Glutamatergic neuron (in vitro differentiated cells): Measurements from ENCODE around the gene PEAK1. TPM values are rescaled to one million over a fixed set of nuclear protein-coding genes. Genes with fewer than 3 reads are reported as not detected.

Experiments
- DNase-seq: peaks from one replicate; pipeline ENCODE4 v3.0.0; 2022
- H3K27ac Mint-ChIP-seq: one replicate; pipeline ENCODE4 v1.8.0; 2020; ENCODE audit warnings: mild to moderate bottlenecking, mixed read lengths, inconsistent platforms; ENCODE audit not compliant: unreplicated experiment
- H3K27me3 Mint-ChIP-seq: one replicate; pipeline ENCODE4 v1.8.0; 2020; ENCODE audit warnings: mild to moderate bottlenecking, moderate library complexity, mixed read lengths, inconsistent platforms; ENCODE audit not compliant: unreplicated experiment
- H3K36me3 Mint-ChIP-seq: one replicate; pipeline ENCODE4 v1.8.0; 2020; ENCODE audit warnings: mild to moderate bottlenecking, mixed read lengths, inconsistent platforms; ENCODE audit not compliant: unreplicated experiment
- H3K4me1 Mint-ChIP-seq: one replicate; pipeline ENCODE4 v1.8.0; 2020; ENCODE audit warnings: mild to moderate bottlenecking, low read depth, mixed read lengths, inconsistent platforms; ENCODE audit not compliant: unreplicated experiment
- H3K4me3 Mint-ChIP-seq: one replicate; pipeline ENCODE4 v1.8.0; 2020; ENCODE audit warnings: mild to moderate bottlenecking, mixed read lengths, inconsistent platforms; ENCODE audit not compliant: unreplicated experiment
- H3K9me3 Mint-ChIP-seq: one replicate; pipeline ENCODE4 v1.8.0; 2020; ENCODE audit warnings: mild to moderate bottlenecking, moderate library complexity, mixed read lengths, inconsistent platforms; ENCODE audit not compliant: unreplicated experiment
- CTCF ChIP-seq: fragments of 200-600 bp; sonication (generic); IDR thresholded peaks from one replicate; pipeline ENCODE4 v1.5.0; 2021; ENCODE audit not compliant: partially characterized antibody, unreplicated experiment
- total RNA-seq: library from RNA; stranded (reverse); fragmentation: NEBNext Ultra II Directional; extraction: Animal tissue kit (Norgen Biotek cat#: 25700); gene quantifications from one replicate; pipeline ENCODE4 v1.2.1, GENCODE V29; 2021; ENCODE audit not compliant: unreplicated experiment

Gene PEAK1
- total RNA-seq, 1 donor from 2014 or later, result 110 TPM

- no peak for TF ChIP-seq CTCF
- Mint-ChIP-seq H3K9me3 (no peaks in the 10 kb centered on the region), H3K36me3 (peaks cover 12% of the 10 kb centered on the region), H3K27me3 (no peaks in the 10 kb centered on the region), H3K4me3 (no peak overlapping the region), H3K4me1 (no peaks in the 10 kb centered on the region), H3K27ac (no peak overlapping the region)
- no peak for DNase-seq
Observed at GRCh38 chr15:77144492-77145070, 275.3 kb downstream of the PEAK1 start.

GRCh38 chr15:77144026-77144425, 275.9 kb downstream of the PEAK1 start:
- Mint-ChIP-seq H3K9me3 (no peaks in the 10 kb centered on the region), H3K4me1 (no peaks in the 10 kb centered on the region), H3K36me3 (peaks cover 12% of the 10 kb centered on the region), H3K4me3 (no peak overlapping the region), H3K27me3 (no peaks in the 10 kb centered on the region), H3K27ac (no peak overlapping the region)
- no peak for TF ChIP-seq CTCF
- no peak for DNase-seq

GRCh38 chr15:77143616-77144015, 276.3 kb downstream of the PEAK1 start:
- H3K4me1 Mint-ChIP-seq, result no peaks in the 10 kb centered on the region

GRCh38 chr15:77143191-77143590, 276.7 kb downstream of the PEAK1 start:
- peaks cover 12% of the 10 kb centered on the region for H3K36me3 Mint-ChIP-seq
- no peaks in the 10 kb centered on the region for H3K27me3 Mint-ChIP-seq
- DNase-seq, result no peak
- no peak for TF ChIP-seq CTCF
- H3K4me1 Mint-ChIP-seq, result no peaks in the 10 kb centered on the region
- no peak overlapping the region for H3K4me3 Mint-ChIP-seq
- H3K27ac Mint-ChIP-seq, result no peak overlapping the region
- H3K9me3 Mint-ChIP-seq, result no peaks in the 10 kb centered on the region

More at GRCh38 chr15:77143616-77144015, 276.3 kb downstream of the PEAK1 start:
- Mint-ChIP-seq H3K4me3 (no peak overlapping the region), H3K9me3 (no peaks in the 10 kb centered on the region), H3K36me3 (peaks cover 12% of the 10 kb centered on the region), H3K27me3 (no peaks in the 10 kb centered on the region), H3K27ac (no peak overlapping the region)
- no peak for TF ChIP-seq CTCF
- DNase-seq, result no peak

GRCh38 chr15:77140220-77140619, 279.7 kb downstream of the PEAK1 start:
- Mint-ChIP-seq H3K9me3 (no peaks in the 10 kb centered on the region), H3K36me3 (peaks cover 29% of the 10 kb centered on the region), H3K27me3 (no peaks in the 10 kb centered on the region), H3K4me1 (no peaks in the 10 kb centered on the region), H3K27ac (no peak overlapping the region), H3K4me3 (no peak overlapping the region)
- no peak for DNase-seq
- no peak for TF ChIP-seq CTCF
